Peyer's patch (tissue), 4 donors: ENCODE results near the gene KREMEN1. TPM values are rescaled to one million over a fixed set of nuclear protein-coding genes. Genes with fewer than 3 reads are reported as not detected.
A peak's percentile ranks its signal among the peaks of the same experiment; 100 is the strongest.

ENCODE experiments used
- DNase-seq, 3 donors: peaks; one replicate each; pipeline ENCODE4 v3.0.0-alpha.2; 2017 to 2019
- H3K27ac ChIP-seq, 4 donors: fragments of 200-600 bp; sonication (generic); one replicate each; pipeline ENCODE4 v1.5.1; 2016 to 2019
- H3K27me3 ChIP-seq, 2 donors: fragments of 200-600 bp; sonication (generic); one replicate each; pipeline ENCODE4 v1.5.1; 2019
- H3K36me3 ChIP-seq, 3 donors: fragments of 200-600 bp; sonication (generic); one replicate each; pipeline ENCODE4 v1.5.1; 2016 to 2019
- H3K4me1 ChIP-seq, 4 donors: fragments of 200-600 bp; sonication (generic); one replicate each; pipeline ENCODE4 v1.5.1; 2016 to 2019
- H3K4me3 ChIP-seq, 4 donors: fragments of 200-600 bp; sonication (generic); 1 replicate in 3 of 4; 2 replicates in 1 of 4; pipeline ENCODE4 v1.5.1; 2016 to 2019; ENCODE audit warnings: mild to moderate bottlenecking in 1 of 4
- H3K9me3 ChIP-seq, 4 donors: fragments of 200-600 bp; sonication (generic); one replicate each; pipeline ENCODE4 v1.5.1; 2016 to 2019; ENCODE audit warnings: mild to moderate bottlenecking in 1 of 4
- POLR2A ChIP-seq, 2 donors: fragments of 450-650 bp; IDR thresholded peaks; one replicate each; pipeline ENCODE4 v1.5.1; 2017; ENCODE audit warnings: antibody characterized with exemption in 2 of 2, mild to moderate bottlenecking in 2 of 2, moderate library complexity in 2 of 2
- total RNA-seq, 4 donors: library from RNA; depleted of rRNA; stranded (reverse); fragments of >200 nt; gene quantifications; one replicate each; pipeline ENCODE4 v1.1.0, GENCODE V29; 2016
- TF ChIP-seq, protein P1 (sequence below), 6 experiments: fragments of 450-650 bp in 4 of 6; fragments of 200-600 bp in 2 of 6; sonication (generic) in 1 of 6; IDR thresholded peaks; one replicate each; pipeline ENCODE4 v1.5.1; 2017 to 2019; ENCODE audit warnings: antibody characterized with exemption in 6 of 6, mild to moderate bottlenecking in 3 of 6, moderate library complexity in 1 of 6

The KREMEN1 gene
- total RNA-seq, 4 donors from 2014 or later = 8.2 to 32.2 (median 16.1) TPM

GRCh38 chr22:29207562-29208501, 135.0 kb downstream of the KREMEN1 start:
- Histone ChIP-seq H3K4me3 (peak overlapping the region in 1 of 4 donors; percentile 62), H3K36me3 (no peaks in the 10 kb centered on the region), H3K9me3 (no peaks in the 10 kb centered on the region), H3K4me1 (peaks cover 0 to 8% (median 3%) of the 10 kb centered on the region in 4 donors), H3K27me3 (no peaks in the 10 kb centered on the region), H3K27ac (no peak overlapping the region)
- TF ChIP-seq POLR2A (IDR thresholded peaks at IDR 0.05) = no peak
- TF ChIP-seq, protein P1, sequence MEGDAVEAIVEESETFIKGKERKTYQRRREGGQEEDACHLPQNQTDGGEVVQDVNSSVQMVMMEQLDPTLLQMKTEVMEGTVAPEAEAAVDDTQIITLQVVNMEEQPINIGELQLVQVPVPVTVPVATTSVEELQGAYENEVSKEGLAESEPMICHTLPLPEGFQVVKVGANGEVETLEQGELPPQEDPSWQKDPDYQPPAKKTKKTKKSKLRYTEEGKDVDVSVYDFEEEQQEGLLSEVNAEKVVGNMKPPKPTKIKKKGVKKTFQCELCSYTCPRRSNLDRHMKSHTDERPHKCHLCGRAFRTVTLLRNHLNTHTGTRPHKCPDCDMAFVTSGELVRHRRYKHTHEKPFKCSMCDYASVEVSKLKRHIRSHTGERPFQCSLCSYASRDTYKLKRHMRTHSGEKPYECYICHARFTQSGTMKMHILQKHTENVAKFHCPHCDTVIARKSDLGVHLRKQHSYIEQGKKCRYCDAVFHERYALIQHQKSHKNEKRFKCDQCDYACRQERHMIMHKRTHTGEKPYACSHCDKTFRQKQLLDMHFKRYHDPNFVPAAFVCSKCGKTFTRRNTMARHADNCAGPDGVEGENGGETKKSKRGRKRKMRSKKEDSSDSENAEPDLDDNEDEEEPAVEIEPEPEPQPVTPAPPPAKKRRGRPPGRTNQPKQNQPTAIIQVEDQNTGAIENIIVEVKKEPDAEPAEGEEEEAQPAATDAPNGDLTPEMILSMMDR (IDR thresholded peaks at IDR 0.05) = no peak
- no peak for DNase-seq

DNA sequence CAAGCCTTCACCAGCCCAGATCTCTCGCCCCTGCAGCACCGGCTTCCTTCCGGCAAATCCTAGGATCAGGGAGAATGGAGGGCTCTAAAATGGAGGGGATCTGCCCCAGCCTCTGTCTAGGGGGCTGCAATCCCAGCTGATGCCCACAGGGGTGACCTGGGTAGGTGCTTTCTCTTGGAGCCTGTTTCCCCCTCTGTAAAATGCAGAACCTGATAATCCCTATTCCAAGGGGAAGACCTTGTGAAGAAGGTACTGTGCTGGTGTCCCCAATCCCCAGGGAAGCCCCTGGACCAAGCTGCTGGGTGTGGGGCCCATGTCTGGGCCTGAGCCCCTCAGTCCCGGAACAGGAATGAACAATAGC, 135.6 kb downstream of the KREMEN1 start:
- no peak for TF ChIP-seq POLR2A (IDR thresholded peaks at IDR 0.05)
- TF ChIP-seq, protein P1 (IDR thresholded peaks at IDR 0.05) = no peak
- Histone ChIP-seq H3K27ac (no peak overlapping the region), H3K27me3 (no peaks in the 10 kb centered on the region), H3K36me3 (no peaks in the 10 kb centered on the region), H3K4me3 (no peak overlapping the region), H3K9me3 (no peaks in the 10 kb centered on the region), H3K4me1 (peaks cover 0 to 6% (median 3%) of the 10 kb centered on the region in 4 donors)
- no peak for DNase-seq

DNA sequence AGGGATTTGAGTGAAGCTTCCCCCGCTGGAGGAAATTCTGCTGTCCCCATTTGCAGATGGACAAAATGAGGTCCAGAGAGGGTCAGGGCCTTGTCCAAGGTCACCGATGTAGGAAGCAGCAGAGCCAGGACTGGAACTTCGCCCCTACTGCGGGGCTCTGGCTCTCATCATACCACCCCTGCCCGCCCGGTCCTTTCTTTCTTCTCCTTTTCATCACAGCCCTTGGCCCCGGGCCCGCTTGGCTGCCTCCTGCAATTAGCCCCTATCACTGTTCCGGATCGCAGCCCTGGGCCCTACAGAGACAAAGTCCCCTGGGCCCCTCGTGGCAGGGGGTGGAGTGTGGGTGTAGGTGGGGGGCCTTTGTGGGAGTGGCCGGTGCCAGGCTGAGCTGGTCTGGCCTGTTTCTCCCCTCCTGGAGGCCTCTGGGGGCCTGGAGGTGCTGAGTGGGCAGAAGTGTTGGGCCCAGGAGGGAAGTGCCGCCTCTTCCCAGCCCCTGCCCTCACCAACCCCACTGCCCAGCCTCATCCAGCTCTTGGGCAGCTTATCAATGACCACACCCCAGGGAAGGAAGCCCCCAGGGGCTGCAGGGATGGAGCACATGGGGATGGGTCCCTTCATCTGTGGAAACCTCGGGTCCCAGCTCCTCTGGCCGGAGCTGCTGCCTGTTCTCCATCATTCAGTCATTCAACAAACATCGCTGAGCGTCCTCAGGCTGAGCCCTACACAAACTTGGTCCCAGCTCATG, 136.2 kb downstream of the KREMEN1 start:
- Histone ChIP-seq H3K27me3 (no peaks in the 10 kb centered on the region), H3K9me3 (no peaks in the 10 kb centered on the region), H3K27ac (no peak overlapping the region), H3K4me1 (peaks cover 0 to 6% (median 3%) of the 10 kb centered on the region in 4 donors), H3K4me3 (no peak overlapping the region), H3K36me3 (no peaks in the 10 kb centered on the region)
- no peak for TF ChIP-seq POLR2A (IDR thresholded peaks at IDR 0.05)
- TF ChIP-seq, protein P1 (IDR thresholded peaks at IDR 0.05) = no peak
- peak in 1 of 3 donors; percentile 53 for DNase-seq

DNA sequence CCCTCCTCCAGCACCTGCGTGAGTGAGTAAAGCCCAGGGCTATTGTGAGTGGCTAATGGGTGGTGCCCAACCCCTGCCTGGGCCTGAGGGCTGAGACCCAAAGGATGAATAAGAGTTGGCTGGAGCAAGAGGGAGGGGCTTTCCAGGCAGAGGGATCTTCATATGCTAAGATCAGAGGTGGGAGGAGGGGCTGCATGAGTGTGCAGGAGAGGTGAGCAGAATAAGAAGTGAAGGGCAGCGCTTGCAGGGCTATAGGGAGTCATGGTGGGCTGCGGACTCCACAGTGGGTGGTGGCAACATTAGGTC, 136.7 kb downstream of the KREMEN1 start:
- Histone ChIP-seq H3K9me3 (no peaks in the 10 kb centered on the region), H3K4me1 (peaks cover 0 to 6% (median 3%) of the 10 kb centered on the region in 4 donors), H3K27ac (no peak overlapping the region), H3K36me3 (no peaks in the 10 kb centered on the region), H3K4me3 (no peak overlapping the region), H3K27me3 (no peaks in the 10 kb centered on the region)
- no peak for TF ChIP-seq POLR2A (IDR thresholded peaks at IDR 0.05)
- TF ChIP-seq, protein P1 (IDR thresholded peaks at IDR 0.05) = no peak
- DNase-seq = no peak

DNA sequence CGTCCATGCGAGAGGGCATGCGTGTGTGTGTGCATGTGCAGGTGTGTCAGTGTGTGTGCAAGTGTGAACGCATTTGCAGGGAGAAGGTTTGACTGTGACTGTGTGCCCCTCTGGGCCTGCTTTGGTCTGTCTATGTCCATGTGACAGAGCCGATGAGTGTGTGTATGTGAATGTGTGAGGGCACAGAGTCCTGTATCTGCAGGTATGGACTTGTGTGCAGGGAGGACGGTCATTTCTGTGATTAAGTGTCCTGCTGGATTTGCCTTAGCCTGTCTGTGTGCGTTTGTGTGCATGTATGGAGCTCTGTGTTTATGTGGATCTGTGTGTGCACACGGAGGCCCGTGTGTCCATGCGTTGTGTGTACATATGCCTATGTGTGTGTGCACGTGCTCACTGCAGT, 138.2 kb downstream of the KREMEN1 start:
- TF ChIP-seq POLR2A (IDR thresholded peaks at IDR 0.05) = no peak
- TF ChIP-seq, protein P1 (IDR thresholded peaks at IDR 0.05) = no peak
- H3K4me3 ChIP-seq = no peak overlapping the region
- no peaks in the 10 kb centered on the region for H3K36me3 ChIP-seq
- H3K9me3 ChIP-seq = no peaks in the 10 kb centered on the region
- H3K27ac ChIP-seq = no peak overlapping the region
- no peak for DNase-seq
- H3K27me3 ChIP-seq = no peaks in the 10 kb centered on the region
- H3K4me1 ChIP-seq = peaks cover 0 to 4% (median 1%) of the 10 kb centered on the region in 4 donors
